Measurements from ENCODE around the gene GLTPD2.

DNA sequence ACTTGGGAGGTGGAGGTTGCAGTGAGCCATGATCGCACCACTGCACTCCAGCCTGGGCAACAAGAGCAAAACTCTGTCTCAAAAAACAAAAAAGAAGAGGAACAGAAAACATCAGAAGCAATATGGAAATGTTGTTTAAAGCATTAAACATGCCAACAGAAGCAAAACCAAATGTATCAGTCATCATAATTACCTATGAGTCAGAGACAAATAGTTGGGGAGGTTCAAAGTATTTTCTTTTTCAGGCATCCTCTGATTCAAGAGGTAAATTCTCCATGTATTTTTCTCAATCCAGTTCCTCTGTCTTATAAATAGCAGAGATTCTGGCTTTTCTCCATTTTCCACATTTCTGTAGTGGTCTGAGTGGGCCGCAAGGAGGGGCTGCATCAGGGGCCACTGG, 19.1 kb upstream of the GLTPD2 start:
- TF ChIP-seq NFIC (IDR thresholded peaks at IDR 0.05) (no peak), RAD21 (IDR thresholded peaks at IDR 0.05; ENCODE audit: low read depth) (no peak), CEBPB (IDR thresholded peaks at IDR 0.05) (no peak), YY1 (IDR thresholded peaks at IDR 0.05; ENCODE audit: low read depth) (no peak), EP300 (IDR thresholded peaks at IDR 0.05; ENCODE audit: borderline replicate concordance) (no peak), TAF1 (IDR thresholded peaks at IDR 0.05; ENCODE audit: low read depth) (no peak), USF1 (IDR thresholded peaks at IDR 0.05) (no peak), TEAD4 (IDR thresholded peaks at IDR 0.05) (no peak), FOXM1 (IDR thresholded peaks at IDR 0.05; ENCODE audit: borderline replicate concordance, low read depth) (no peak), EGR1 (IDR thresholded peaks at IDR 0.05) (no peak), CREB1 (IDR thresholded peaks at IDR 0.05; ENCODE audit: low read depth) (no peak), ZBTB7A (IDR thresholded peaks at IDR 0.05; ENCODE audit: low read depth) (no peak)
- TF ChIP-seq, protein P1, sequence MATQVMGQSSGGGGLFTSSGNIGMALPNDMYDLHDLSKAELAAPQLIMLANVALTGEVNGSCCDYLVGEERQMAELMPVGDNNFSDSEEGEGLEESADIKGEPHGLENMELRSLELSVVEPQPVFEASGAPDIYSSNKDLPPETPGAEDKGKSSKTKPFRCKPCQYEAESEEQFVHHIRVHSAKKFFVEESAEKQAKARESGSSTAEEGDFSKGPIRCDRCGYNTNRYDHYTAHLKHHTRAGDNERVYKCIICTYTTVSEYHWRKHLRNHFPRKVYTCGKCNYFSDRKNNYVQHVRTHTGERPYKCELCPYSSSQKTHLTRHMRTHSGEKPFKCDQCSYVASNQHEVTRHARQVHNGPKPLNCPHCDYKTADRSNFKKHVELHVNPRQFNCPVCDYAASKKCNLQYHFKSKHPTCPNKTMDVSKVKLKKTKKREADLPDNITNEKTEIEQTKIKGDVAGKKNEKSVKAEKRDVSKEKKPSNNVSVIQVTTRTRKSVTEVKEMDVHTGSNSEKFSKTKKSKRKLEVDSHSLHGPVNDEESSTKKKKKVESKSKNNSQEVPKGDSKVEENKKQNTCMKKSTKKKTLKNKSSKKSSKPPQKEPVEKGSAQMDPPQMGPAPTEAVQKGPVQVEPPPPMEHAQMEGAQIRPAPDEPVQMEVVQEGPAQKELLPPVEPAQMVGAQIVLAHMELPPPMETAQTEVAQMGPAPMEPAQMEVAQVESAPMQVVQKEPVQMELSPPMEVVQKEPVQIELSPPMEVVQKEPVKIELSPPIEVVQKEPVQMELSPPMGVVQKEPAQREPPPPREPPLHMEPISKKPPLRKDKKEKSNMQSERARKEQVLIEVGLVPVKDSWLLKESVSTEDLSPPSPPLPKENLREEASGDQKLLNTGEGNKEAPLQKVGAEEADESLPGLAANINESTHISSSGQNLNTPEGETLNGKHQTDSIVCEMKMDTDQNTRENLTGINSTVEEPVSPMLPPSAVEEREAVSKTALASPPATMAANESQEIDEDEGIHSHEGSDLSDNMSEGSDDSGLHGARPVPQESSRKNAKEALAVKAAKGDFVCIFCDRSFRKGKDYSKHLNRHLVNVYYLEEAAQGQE (IDR thresholded peaks at IDR 0.05; ENCODE audit: low read depth), result no peak
- TF ChIP-seq, protein P2, sequence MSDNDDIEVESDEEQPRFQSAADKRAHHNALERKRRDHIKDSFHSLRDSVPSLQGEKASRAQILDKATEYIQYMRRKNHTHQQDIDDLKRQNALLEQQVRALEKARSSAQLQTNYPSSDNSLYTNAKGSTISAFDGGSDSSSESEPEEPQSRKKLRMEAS (IDR thresholded peaks at IDR 0.05), result no peak
